Measurements from ENCODE around the gene STK16.

GRCh38 chr2:219252900-219253752, 7.8 kb downstream of the STK16 start, which contains the start of gene TUBA4B:
- TF ChIP-seq CTCF (conservative IDR thresholded peaks at IDR 0.05; ENCODE audit: low read length) (no peak), EZH2phosphoT487 (IDR thresholded peaks at IDR 0.05; ENCODE audit: borderline replicate concordance) (no peak)

Measured in Loucy (cell line).